SK-N-SH treated with all-trans-retinoic acid at 6 μM for 48 hours (cell line): ENCODE results near the gene P2RY6.

Experiments used
- ATAC-seq: fragments of 200-7000 bp; cut with Tn5 transposase; 3 replicates; pipeline ENCODE4 v1.9.1; 2020; ENCODE audit warnings: mild to moderate bottlenecking, moderate library complexity
- ARNTL ChIP-seq: fragments of 450-650 bp; formaldehyde crosslinking; IDR thresholded peaks from 2 replicates; pipeline ENCODE4 v1.5.0; 2020; ENCODE audit warnings: low read depth, mild to moderate bottlenecking, moderate library complexity, borderline replicate concordance
- BACH2 ChIP-seq: fragments of 250-450 bp; sonication (Bioruptor Pico); IDR thresholded peaks from 2 replicates; pipeline ENCODE4 v1.9.0; 2021; ENCODE audit warnings: mild to moderate bottlenecking, borderline replicate concordance
- ESRRG ChIP-seq: fragments of 250-450 bp; sonication (Bioruptor Pico); IDR thresholded peaks from 2 replicates; pipeline ENCODE4 v1.6.1; 2021; ENCODE audit warnings: mild to moderate bottlenecking
- ISL1 ChIP-seq: fragments of 250-450 bp; sonication (Bioruptor Pico); IDR thresholded peaks from 2 replicates; pipeline ENCODE4 v2.1.2; 2022; ENCODE audit warnings: mild to moderate bottlenecking, moderate library complexity
- OSR1 ChIP-seq: fragments of 250-450 bp; sonication (Bioruptor Pico); IDR thresholded peaks from 2 replicates; pipeline ENCODE4 v1.8.0; 2022; ENCODE audit warnings: moderate library complexity, mild to moderate bottlenecking, inconsistent platforms
- POU6F1 ChIP-seq: fragments of 250-450 bp; sonication (Bioruptor Pico); IDR thresholded peaks from 2 replicates; pipeline ENCODE4 v1.8.0; 2021; ENCODE audit warnings: low read depth, mild to moderate bottlenecking, moderate library complexity, borderline replicate concordance
- RARB ChIP-seq: fragments of 250-450 bp; sonication (Bioruptor Pico); IDR thresholded peaks from 2 replicates; pipeline ENCODE4 v1.8.0; 2021; ENCODE audit warnings: mild to moderate bottlenecking, moderate library complexity
- SNAI2 ChIP-seq: fragments of 250-450 bp; sonication (Bioruptor Pico); IDR thresholded peaks from 2 replicates; pipeline ENCODE4 v1.5.0; 2020; ENCODE audit warnings: mild to moderate bottlenecking, moderate library complexity
- TSHZ2 ChIP-seq: fragments of 250-450 bp; sonication (Bioruptor Pico); IDR thresholded peaks from 2 replicates; pipeline ENCODE4 v1.5.0; 2020; ENCODE audit warnings: mild to moderate bottlenecking, moderate library complexity
- ZC3H10 ChIP-seq: fragments of 250-450 bp; sonication (Bioruptor Pico); IDR thresholded peaks from 2 replicates; pipeline ENCODE4 v1.5.1; 2021; ENCODE audit warnings: mild to moderate bottlenecking, moderate library complexity
- ZFP3 ChIP-seq: fragments of 250-450 bp; sonication (Bioruptor Pico); IDR thresholded peaks from 2 replicates; pipeline ENCODE4 v1.5.0; 2020; ENCODE audit warnings: mild to moderate bottlenecking, moderate library complexity
- ZNF565 ChIP-seq: fragments of 450-650 bp; formaldehyde crosslinking; conservative IDR thresholded peaks from 2 replicates; pipeline ENCODE4 v1.5.0; 2020; ENCODE audit warnings: low read depth, mild to moderate bottlenecking, moderate library complexity
- ZNF70 ChIP-seq: fragments of 450-650 bp; formaldehyde crosslinking; IDR thresholded peaks from 2 replicates; pipeline ENCODE4 v1.5.0; 2020; ENCODE audit warnings: mild to moderate bottlenecking, moderate library complexity
- ZNF8 ChIP-seq: fragments of 450-650 bp; formaldehyde crosslinking; IDR thresholded peaks from 2 replicates; pipeline ENCODE4 v1.5.0; 2020; ENCODE audit warnings: mild to moderate bottlenecking, moderate library complexity
- TF ChIP-seq, protein P1 (sequence below): fragments of 250-450 bp; sonication (Bioruptor Pico); IDR thresholded peaks from 2 replicates; pipeline ENCODE4 v1.5.1; 2021; ENCODE audit warnings: mild to moderate bottlenecking, moderate library complexity
- TF ChIP-seq, protein P2 (sequence below): fragments of 250-450 bp; sonication (Bioruptor Pico); IDR thresholded peaks from 2 replicates; pipeline ENCODE4 v1.8.0; 2020; ENCODE audit warnings: mild to moderate bottlenecking, moderate library complexity, borderline replicate concordance

The P2RY6 gene

GRCh38 chr11:73291781-73292524, 19.8 kb downstream of the P2RY6 start:
- TF ChIP-seq TSHZ2 (CRISPR knock-in tag): no peak
- TF ChIP-seq ISL1 (CRISPR knock-in tag): no peak
- no peak for TF ChIP-seq ZNF565
- TF ChIP-seq ZC3H10 (CRISPR knock-in tag): no peak
- TF ChIP-seq OSR1: no peak
- TF ChIP-seq ZNF70: no peak
- no peak for TF ChIP-seq ARNTL (CRISPR knock-in tag)
- no peak for ATAC-seq

- no peak for TF ChIP-seq TSHZ2 (CRISPR knock-in tag)
- no peak for TF ChIP-seq RARB (CRISPR knock-in tag)
- ATAC-seq: no peak
Measured at GRCh38 chr11:73292525-73292894, 20.4 kb downstream of the P2RY6 start.

DNA sequence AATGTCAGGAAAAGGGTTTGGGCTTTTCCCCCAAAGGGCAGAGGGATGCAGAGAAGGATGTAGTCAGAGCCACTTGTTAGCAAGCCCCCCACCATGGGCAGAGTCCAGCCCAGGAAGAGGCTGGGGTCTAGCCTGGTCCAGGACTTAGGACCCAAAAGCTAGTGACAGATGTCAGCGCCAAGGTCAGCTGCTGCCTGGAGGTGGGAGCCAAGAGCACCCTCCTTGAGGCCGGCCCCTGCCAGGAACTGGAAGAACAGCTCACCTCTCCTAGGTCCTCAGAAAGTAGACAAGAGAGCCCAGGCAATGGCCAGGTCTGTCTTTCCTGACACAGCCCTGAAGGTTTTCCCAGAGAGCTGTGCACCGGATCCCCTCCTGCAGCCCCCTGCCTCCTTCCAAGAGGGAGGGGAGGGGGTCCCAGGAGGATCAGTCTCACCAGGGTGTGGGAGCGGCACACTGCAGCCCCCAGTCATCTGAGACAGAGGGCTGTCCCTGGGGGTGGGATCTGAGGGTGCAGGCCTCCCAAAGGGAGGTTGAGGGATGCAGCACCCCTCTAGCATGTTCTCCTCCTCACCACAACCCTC, 21.3 kb downstream of the P2RY6 start:
- TF ChIP-seq, protein P1, sequence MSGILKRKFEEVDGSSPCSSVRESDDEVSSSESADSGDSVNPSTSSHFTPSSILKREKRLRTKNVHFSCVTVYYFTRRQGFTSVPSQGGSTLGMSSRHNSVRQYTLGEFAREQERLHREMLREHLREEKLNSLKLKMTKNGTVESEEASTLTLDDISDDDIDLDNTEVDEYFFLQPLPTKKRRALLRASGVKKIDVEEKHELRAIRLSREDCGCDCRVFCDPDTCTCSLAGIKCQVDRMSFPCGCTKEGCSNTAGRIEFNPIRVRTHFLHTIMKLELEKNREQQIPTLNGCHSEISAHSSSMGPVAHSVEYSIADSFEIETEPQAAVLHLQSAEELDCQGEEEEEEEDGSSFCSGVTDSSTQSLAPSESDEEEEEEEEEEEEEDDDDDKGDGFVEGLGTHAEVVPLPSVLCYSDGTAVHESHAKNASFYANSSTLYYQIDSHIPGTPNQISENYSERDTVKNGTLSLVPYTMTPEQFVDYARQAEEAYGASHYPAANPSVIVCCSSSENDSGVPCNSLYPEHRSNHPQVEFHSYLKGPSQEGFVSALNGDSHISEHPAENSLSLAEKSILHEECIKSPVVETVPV (CRISPR knock-in tag): no peak
- no peak for TF ChIP-seq ZNF8 (CRISPR knock-in tag)
- no peak for TF ChIP-seq SNAI2 (CRISPR knock-in tag)
- no peak for TF ChIP-seq BACH2 (CRISPR knock-in tag)
- no peak for TF ChIP-seq ZFP3 (CRISPR knock-in tag)
- TF ChIP-seq ESRRG (CRISPR knock-in tag): no peak
- TF ChIP-seq, protein P2, sequence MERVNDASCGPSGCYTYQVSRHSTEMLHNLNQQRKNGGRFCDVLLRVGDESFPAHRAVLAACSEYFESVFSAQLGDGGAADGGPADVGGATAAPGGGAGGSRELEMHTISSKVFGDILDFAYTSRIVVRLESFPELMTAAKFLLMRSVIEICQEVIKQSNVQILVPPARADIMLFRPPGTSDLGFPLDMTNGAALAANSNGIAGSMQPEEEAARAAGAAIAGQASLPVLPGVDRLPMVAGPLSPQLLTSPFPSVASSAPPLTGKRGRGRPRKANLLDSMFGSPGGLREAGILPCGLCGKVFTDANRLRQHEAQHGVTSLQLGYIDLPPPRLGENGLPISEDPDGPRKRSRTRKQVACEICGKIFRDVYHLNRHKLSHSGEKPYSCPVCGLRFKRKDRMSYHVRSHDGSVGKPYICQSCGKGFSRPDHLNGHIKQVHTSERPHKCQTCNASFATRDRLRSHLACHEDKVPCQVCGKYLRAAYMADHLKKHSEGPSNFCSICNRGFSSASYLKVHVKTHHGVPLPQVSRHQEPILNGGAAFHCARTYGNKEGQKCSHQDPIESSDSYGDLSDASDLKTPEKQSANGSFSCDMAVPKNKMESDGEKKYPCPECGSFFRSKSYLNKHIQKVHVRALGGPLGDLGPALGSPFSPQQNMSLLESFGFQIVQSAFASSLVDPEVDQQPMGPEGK (CRISPR knock-in tag): no peak
- no peak for TF ChIP-seq TSHZ2 (CRISPR knock-in tag)
- TF ChIP-seq OSR1: no peak
- TF ChIP-seq RARB (CRISPR knock-in tag): no peak
- no peak for TF ChIP-seq POU6F1

More for the DNA sequence above, 21.3 kb downstream of the P2RY6 start:
- ATAC-seq: no peak
